HEK293 (cell line): ENCODE data around the gene APOBEC3F.
"Not testable (repeated sequence)": the region's sequence is repeated elsewhere in the genome, so short reads cannot be mapped to it uniquely, and the experiment has no call there.

ENCODE experiments used
- CTCF ChIP-seq: fragments of 450-650 bp; formaldehyde crosslinking; IDR thresholded peaks from 2 replicates; pipeline ENCODE4 v1.5.1; 2016; ENCODE audit warnings: missing biosample characterization, missing genetic modification characterization
- KLF10 ChIP-seq: fragments of 450-650 bp; IDR thresholded peaks from 2 replicates; pipeline ENCODE4 v1.5.1; 2018; ENCODE audit warnings: missing biosample characterization, mild to moderate bottlenecking, missing genetic modification characterization
- KLF8 ChIP-seq: fragments of 450-650 bp; formaldehyde crosslinking; IDR thresholded peaks from 2 replicates; pipeline ENCODE4 v1.5.1; 2016; ENCODE audit warnings: missing biosample characterization, missing genetic modification characterization
- TRIM28 ChIP-seq: IDR thresholded peaks from 2 replicates; pipeline ENCODE4 v1.6.1; 2011; ENCODE audit warnings: low read length, control low read depth, borderline replicate concordance
- ZBTB17 ChIP-seq: fragments of 450-650 bp; formaldehyde crosslinking; IDR thresholded peaks from 2 replicates; pipeline ENCODE4 v1.5.1; 2016; ENCODE audit warnings: missing biosample characterization, missing genetic modification characterization
- ZNF302 ChIP-seq: fragments of 450-650 bp; formaldehyde crosslinking; IDR thresholded peaks from 2 replicates; pipeline ENCODE4 v1.5.1; 2016; ENCODE audit warnings: missing biosample characterization, missing genetic modification characterization, low read depth
- ZNF76 ChIP-seq: fragments of 450-650 bp; formaldehyde crosslinking; IDR thresholded peaks from 2 replicates; pipeline ENCODE4; 2016; ENCODE audit warnings: low read depth, missing biosample characterization, missing genetic modification characterization, borderline replicate concordance
- ZSCAN5A ChIP-seq: fragments of 450-650 bp; formaldehyde crosslinking; IDR thresholded peaks from 2 replicates; pipeline ENCODE4 v1.5.1; 2016; ENCODE audit warnings: missing biosample characterization, missing genetic modification characterization

- not testable (repeated sequence) for TF ChIP-seq KLF10 (tag by site-specific recombination); ZBTB17; ZNF76 (tag by site-specific recombination); ZNF302 (tag by site-specific recombination); TRIM28; CTCF; ZSCAN5A (tag by site-specific recombination); KLF8
These were observed 21.3 kb downstream of the APOBEC3F start for GRCh38 chr22:39061951-39062350.
